ES-I3 (cell line): ENCODE results near the gene CARNS1.
A peak's percentile ranks its signal among the peaks of the same experiment; 100 is the strongest.

Experiments
- H3K36me3 ChIP-seq: 2 replicates; pipeline ENCODE4 v1.6.1; 2013; ENCODE audit warnings: mild to moderate bottlenecking, low read length, control low read depth, moderate library complexity; ENCODE audit not compliant: insufficient read depth
- H3K4me1 ChIP-seq: 2 replicates; pipeline ENCODE4 v1.6.1; 2013; ENCODE audit warnings: mild to moderate bottlenecking, control low read depth, low read length; ENCODE audit not compliant: insufficient read depth
- H3K9ac ChIP-seq: 2 replicates; pipeline ENCODE4 v1.6.1; 2013; ENCODE audit warnings: low read depth, mild to moderate bottlenecking, low read length, moderate library complexity
- H3K9me3 ChIP-seq: 2 replicates; pipeline ENCODE4 v1.6.1; 2013; ENCODE audit warnings: mild to moderate bottlenecking, low read length, moderate library complexity; ENCODE audit not compliant: control insufficient read depth, insufficient read depth

Gene CARNS1

GRCh38 chr11:67382276-67383136 is 33.0 kb upstream of the CARNS1 start:
- no peak overlapping the region for H3K9ac ChIP-seq

GRCh38 chr11:67384851-67385366 is 30.6 kb upstream of the CARNS1 start:
- H3K36me3 ChIP-seq = no peaks in the 10 kb centered on the region
- peaks cover 10% of the 10 kb centered on the region; the same call in 1 of the 2 replicates for H3K4me1 ChIP-seq
- no peak overlapping the region for H3K9ac ChIP-seq
- H3K9me3 ChIP-seq = no peaks in the 10 kb centered on the region

More at GRCh38 chr11:67382276-67383136, 33.0 kb upstream of the CARNS1 start:
- Histone ChIP-seq H3K36me3 (no peaks in the 10 kb centered on the region), H3K4me1 (peaks cover 22% of the 10 kb centered on the region; the same call in 1 of the 2 replicates), H3K9me3 (no peaks in the 10 kb centered on the region)

GRCh38 chr11:67387069-67387468 is 28.4 kb upstream of the CARNS1 start:
- Histone ChIP-seq H3K4me1 (peaks cover 10% of the 10 kb centered on the region; the same call in 1 of the 2 replicates), H3K9ac (peak overlapping the region; percentile 30; the same call in 1 of the 2 replicates), H3K9me3 (no peaks in the 10 kb centered on the region), H3K36me3 (no peaks in the 10 kb centered on the region)

GRCh38 chr11:67387518-67387917 is 28.0 kb upstream of the CARNS1 start:
- Histone ChIP-seq H3K9me3 (no peaks in the 10 kb centered on the region), H3K4me1 (peaks cover 10% of the 10 kb centered on the region; the same call in 1 of the 2 replicates), H3K36me3 (no peaks in the 10 kb centered on the region), H3K9ac (no peak overlapping the region)

- Histone ChIP-seq H3K9ac (no peak overlapping the region), H3K9me3 (no peaks in the 10 kb centered on the region), H3K36me3 (no peaks in the 10 kb centered on the region), H3K4me1 (peaks cover 12% of the 10 kb centered on the region; the same call in 1 of the 2 replicates)
Measured at GRCh38 chr11:67389477-67389876, 26.0 kb upstream of the CARNS1 start.

- Histone ChIP-seq H3K4me1 (peaks cover 12% of the 10 kb centered on the region; the same call in 1 of the 2 replicates), H3K36me3 (no peaks in the 10 kb centered on the region), H3K9me3 (no peaks in the 10 kb centered on the region), H3K9ac (peak overlapping the region; percentile 56)
Measured at GRCh38 chr11:67390947-67391303, 24.6 kb upstream of the CARNS1 start.

GRCh38 chr11:67391304-67392182 is 23.9 kb upstream of the CARNS1 start, which contains the start of gene RAD9A:
TSS of gene RAD9A (plus strand) at chr11:67391986. CDS start at chr11:67392045, 59 bp downstream.
- peak within 1 kb of the TSS; percentile 56 for H3K9ac ChIP-seq
- H3K9me3 ChIP-seq = no peaks in the 10 kb centered on the region
- peaks cover 18% of the 10 kb centered on the region for H3K4me1 ChIP-seq
- H3K36me3 ChIP-seq = no peaks in the 10 kb centered on the region

- Histone ChIP-seq H3K9ac (peak overlapping the region; percentile 56), H3K36me3 (0 out of 2 replicates have a peak, but pooled peaks cover under 1% of the 10 kb centered on the region), H3K9me3 (no peaks in the 10 kb centered on the region), H3K4me1 (peaks cover 14% of the 10 kb centered on the region)
Measured at GRCh38 chr11:67392183-67392715, 23.2 kb upstream of the CARNS1 start.

GRCh38 chr11:67393437-67393836 is 22.0 kb upstream of the CARNS1 start:
- no peaks in the 10 kb centered on the region for H3K9me3 ChIP-seq
- peaks cover 6% of the 10 kb centered on the region for H3K36me3 ChIP-seq
- H3K9ac ChIP-seq = no peak overlapping the region
- H3K4me1 ChIP-seq = peaks cover 19% of the 10 kb centered on the region

GRCh38 chr11:67393990-67394389 is 21.5 kb upstream of the CARNS1 start:
- Histone ChIP-seq H3K9ac (no peak overlapping the region), H3K4me1 (peaks cover 19% of the 10 kb centered on the region), H3K9me3 (no peaks in the 10 kb centered on the region), H3K36me3 (peaks cover 8% of the 10 kb centered on the region)

GRCh38 chr11:67395555-67396258 is 19.8 kb upstream of the CARNS1 start:
- H3K9me3 ChIP-seq = no peaks in the 10 kb centered on the region
- peaks cover 19% of the 10 kb centered on the region for H3K4me1 ChIP-seq
- H3K36me3 ChIP-seq = peaks cover 16% of the 10 kb centered on the region
- H3K9ac ChIP-seq = no peak overlapping the region

GRCh38 chr11:67396259-67396581 is 19.3 kb upstream of the CARNS1 start:
- peaks cover 16% of the 10 kb centered on the region for H3K36me3 ChIP-seq
- no peaks in the 10 kb centered on the region for H3K9me3 ChIP-seq
- peaks cover 19% of the 10 kb centered on the region for H3K4me1 ChIP-seq
- H3K9ac ChIP-seq = no peak overlapping the region

GRCh38 chr11:67396587-67397389 is 18.7 kb upstream of the CARNS1 start:
- Histone ChIP-seq H3K4me1 (peaks cover 19% of the 10 kb centered on the region), H3K9me3 (no peaks in the 10 kb centered on the region), H3K36me3 (peaks cover 16% of the 10 kb centered on the region), H3K9ac (no peak overlapping the region)
